Loucy (cell line): ENCODE data around the gene UBE2Q2.

Source experiments
- CTCF ChIP-seq: fragments of 200-600 bp; sonication (generic); conservative IDR thresholded peaks from 2 replicates; pipeline ENCODE4 v1.5.1; 2014; ENCODE audit warnings: mild to moderate bottlenecking, antibody characterized with exemption, low read length
- EZH2phosphoT487 ChIP-seq: fragments of 200-600 bp; IDR thresholded peaks from 2 replicates; pipeline ENCODE4 v1.6.1; 2018; ENCODE audit warnings: antibody characterized with exemption, mild to moderate bottlenecking, moderate library complexity, borderline replicate concordance

- TF ChIP-seq CTCF = no peak
- no peak for TF ChIP-seq EZH2phosphoT487
Observed at GRCh38 chr15:75947092-75947491, 103.8 kb downstream of the UBE2Q2 start.
